Breast epithelium (tissue), 4 donors: ENCODE measurements around the gene LRP3. TPM values are rescaled to one million over a fixed set of nuclear protein-coding genes. Genes with fewer than 3 reads are reported as not detected.

Experiments used
- DNase-seq, 2 donors: peaks; one replicate each; pipeline ENCODE4 v3.0.0-alpha.2; 2019; ENCODE audit warnings: low spot score in 2 of 2
- H3K27ac ChIP-seq, 2 donors: fragments of 200-600 bp; sonication (generic) in 1 of 2; one replicate each; pipeline ENCODE4 v1.5.1; 2016 to 2019; ENCODE audit warnings: mild to moderate bottlenecking in 1 of 2
- H3K27me3 ChIP-seq, 2 donors: fragments of 200-600 bp; sonication (generic) in 1 of 2; one replicate each; pipeline versions ENCODE4 v1.5.1 to v1.6.0; 2017 to 2019; ENCODE audit warnings: control low read depth in 1 of 2, mild to moderate bottlenecking in 1 of 2
- H3K36me3 ChIP-seq: fragments of 200-600 bp; one replicate; pipeline ENCODE4 v1.5.1; 2019
- H3K4me1 ChIP-seq, 2 donors: fragments of 200-600 bp; sonication (generic); one replicate each; pipeline ENCODE4 v1.5.1; 2016 to 2019; ENCODE audit warnings: control low read depth in 1 of 2
- H3K4me3 ChIP-seq, 3 donors: fragments of 200-600 bp; sonication (generic); 1 replicate in 2 of 3; 2 replicates in 1 of 3; pipeline ENCODE4 v1.5.1; 2016 to 2019; ENCODE audit warnings: mild to moderate bottlenecking in 3 of 3, moderate library complexity in 2 of 3
- H3K9me3 ChIP-seq, 2 donors: fragments of 200-600 bp; sonication (generic) in 1 of 2; one replicate each; pipeline ENCODE4 v1.5.1; 2016 to 2019; ENCODE audit warnings: control low read depth in 1 of 2
- CTCF ChIP-seq, 3 donors: fragments of 450-650 bp; IDR thresholded peaks; one replicate each; pipeline ENCODE4 v1.5.1; 2016 to 2017; ENCODE audit warnings: antibody characterized with exemption in 3 of 3, mild to moderate bottlenecking in 3 of 3, moderate library complexity in 3 of 3
- POLR2A ChIP-seq: fragments of 450-650 bp; IDR thresholded peaks from one replicate; pipeline ENCODE4 v1.6.1; 2016; ENCODE audit warnings: antibody characterized with exemption, mild to moderate bottlenecking, moderate library complexity
- POLR2AphosphoS5 ChIP-seq, 3 donors: sonication (generic); formaldehyde crosslinking; IDR thresholded peaks; one replicate each; pipeline ENCODE4 v1.6.1; 2017; ENCODE audit warnings: antibody characterized with exemption in 3 of 3
- intact Hi-C: fragments of 100-400 bp; cut with DNase I; formaldehyde crosslinking; loops from one replicate; pipeline ENCODE4 v1.15.1; 2023; ENCODE audit warnings: low total_unique reads
- total RNA-seq, 3 donors: library from RNA; depleted of rRNA; stranded (reverse); fragments of >200 nt; gene quantifications; one replicate each; pipeline ENCODE4 v1.1.0, GENCODE V29; 2016

Gene LRP3
- total RNA-seq, 3 donors from 2014 or later = 15.1 to 29.5 (median 23.8) TPM

- no peak for DNase-seq
- H3K9me3 ChIP-seq = no peaks in the 10 kb centered on the region
- intact Hi-C loops = no loop called here
- no peaks in the 10 kb centered on the region for H3K36me3 ChIP-seq
- no peak overlapping the region for H3K27ac ChIP-seq
- H3K27me3 ChIP-seq = no peaks in the 10 kb centered on the region
- no peak for TF ChIP-seq POLR2AphosphoS5 (IDR thresholded peaks at IDR 0.05)
- TF ChIP-seq CTCF (IDR thresholded peaks at IDR 0.05) = no peak
- no peak for TF ChIP-seq POLR2A
- no peak overlapping the region for H3K4me3 ChIP-seq
- no peaks in the 10 kb centered on the region for H3K4me1 ChIP-seq
Measured at GRCh38 chr19:33156334-33156733, 37.8 kb upstream of the LRP3 start.

GRCh38 chr19:33157906-33158305 lies 36.2 kb upstream of the LRP3 start:
- intact Hi-C loops = no loop called here
- Histone ChIP-seq H3K9me3 (no peaks in the 10 kb centered on the region), H3K4me3 (no peak overlapping the region), H3K27me3 (no peaks in the 10 kb centered on the region), H3K36me3 (no peaks in the 10 kb centered on the region), H3K27ac (no peak overlapping the region), H3K4me1 (no peaks in the 10 kb centered on the region)
- no peak for DNase-seq
- TF ChIP-seq POLR2AphosphoS5 (IDR thresholded peaks at IDR 0.05) (no peak), POLR2A (no peak), CTCF (IDR thresholded peaks at IDR 0.05) (no peak)

- Histone ChIP-seq H3K27ac (no peak overlapping the region), H3K9me3 (no peaks in the 10 kb centered on the region), H3K27me3 (no peaks in the 10 kb centered on the region), H3K4me1 (no peaks in the 10 kb centered on the region), H3K4me3 (no peak overlapping the region), H3K36me3 (no peaks in the 10 kb centered on the region)
- TF ChIP-seq POLR2AphosphoS5 (IDR thresholded peaks at IDR 0.05) (no peak), CTCF (IDR thresholded peaks at IDR 0.05) (no peak), POLR2A (no peak)
- DNase-seq = no peak
- intact Hi-C loops = no loop called here
Measured at GRCh38 chr19:33158365-33158764, 35.8 kb upstream of the LRP3 start.

GRCh38 chr19:33159149-33159548 lies 35.0 kb upstream of the LRP3 start:
- no peaks in the 10 kb centered on the region for H3K27me3 ChIP-seq
- H3K4me3 ChIP-seq = no peak overlapping the region
- H3K36me3 ChIP-seq = no peaks in the 10 kb centered on the region
- no peaks in the 10 kb centered on the region for H3K4me1 ChIP-seq
- no peaks in the 10 kb centered on the region for H3K9me3 ChIP-seq
- intact Hi-C loops = no loop called here
- TF ChIP-seq POLR2A (no peak), CTCF (IDR thresholded peaks at IDR 0.05) (no peak), POLR2AphosphoS5 (IDR thresholded peaks at IDR 0.05) (no peak)
- no peak for DNase-seq
- H3K27ac ChIP-seq = no peak overlapping the region

- intact Hi-C loops = no loop called here
- H3K36me3 ChIP-seq = no peaks in the 10 kb centered on the region
- H3K9me3 ChIP-seq = no peaks in the 10 kb centered on the region
Measured at GRCh38 chr19:33159893-33160292, 34.2 kb upstream of the LRP3 start.

More at GRCh38 chr19:33159893-33160292, 34.2 kb upstream of the LRP3 start:
- TF ChIP-seq POLR2AphosphoS5 (IDR thresholded peaks at IDR 0.05) (no peak), CTCF (IDR thresholded peaks at IDR 0.05) (no peak), POLR2A (no peak)
- Histone ChIP-seq H3K4me1 (no peaks in the 10 kb centered on the region), H3K4me3 (no peak overlapping the region), H3K27ac (no peak overlapping the region), H3K27me3 (no peaks in the 10 kb centered on the region)
- DNase-seq = no peak
